NCI-H2171 treated with DMSO at 0.1 percent for 48 hours (cell line): Measurements from ENCODE around the gene GALNT7.
A peak's percentile ranks its signal among the peaks of the same experiment; 100 is the strongest.

ENCODE experiments used
- DNase-seq: peaks from one replicate; lab custom pipeline; 2025; lab: John Stamatoyannopoulos, UW

GALNT7 gene

GRCh38 chr4:173301518-173302201 is 133.0 kb downstream of the GALNT7 start:
- no peak for DNase-seq

GRCh38 chr4:173307778-173308177 is 139.2 kb downstream of the GALNT7 start:
- no peak for DNase-seq

DNA sequence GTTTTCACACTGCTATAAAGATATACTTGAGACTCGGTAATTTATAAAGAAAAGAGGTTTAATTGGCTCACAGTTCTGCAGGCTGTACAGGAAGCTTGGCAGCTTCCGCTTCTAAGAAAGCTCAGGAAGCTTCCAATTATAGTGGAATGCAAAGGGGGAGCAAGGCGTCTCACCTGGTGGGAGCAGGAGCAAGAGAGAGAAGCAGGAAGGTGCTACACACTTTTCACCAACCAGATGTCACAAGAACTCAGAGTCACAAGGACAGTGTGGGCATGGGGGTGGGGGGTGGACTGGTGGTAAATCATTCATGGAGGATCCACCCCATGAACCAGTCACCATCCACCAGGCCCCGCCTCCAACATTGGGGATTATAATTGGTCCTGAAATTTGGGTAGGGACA is 142.8 kb downstream of the GALNT7 start:
- DNase-seq, result no peak

DNA sequence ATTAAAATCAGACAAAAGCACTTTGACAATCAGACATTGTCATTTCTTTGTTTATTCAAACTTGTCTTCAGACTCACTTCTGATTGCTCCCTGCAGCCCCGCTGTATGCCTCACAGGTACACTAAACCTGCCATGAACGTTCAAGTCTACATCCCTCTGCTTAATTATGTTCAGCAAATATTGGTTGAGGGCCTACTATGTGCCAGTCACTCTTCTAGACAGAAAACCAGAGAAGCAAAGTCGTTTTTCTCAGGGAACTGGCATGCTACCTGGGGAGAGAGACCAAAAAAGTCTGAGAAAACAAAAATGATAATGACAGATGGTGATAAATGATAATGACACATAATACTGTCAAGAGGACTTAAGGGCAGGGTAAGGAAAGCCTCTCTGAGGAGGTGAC is 146.1 kb downstream of the GALNT7 start:
- DNase-seq, result no peak

DNA sequence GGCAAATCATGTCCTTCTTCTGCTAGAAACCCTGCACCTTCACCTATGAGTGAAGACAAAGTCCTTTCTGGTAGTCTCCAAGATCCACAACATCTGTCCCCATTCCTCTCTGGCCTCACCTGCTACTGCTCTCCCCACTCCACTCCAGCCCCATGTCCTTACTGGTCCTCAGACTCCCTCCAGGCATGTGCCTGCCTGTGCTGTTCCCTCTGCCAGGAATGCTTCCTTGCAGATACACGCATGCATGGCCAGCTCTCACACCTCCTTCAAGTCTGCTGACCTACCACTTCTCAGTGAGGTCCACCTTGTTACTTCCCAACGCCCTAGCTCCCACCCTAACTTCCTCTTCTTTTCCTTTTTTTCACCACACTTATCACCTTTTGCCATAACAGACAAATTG is 147.4 kb downstream of the GALNT7 start:
- DNase-seq, result no peak

- DNase-seq, result no peak
Observed at GRCh38 chr4:173317004-173317403, 148.4 kb downstream of the GALNT7 start.

DNA sequence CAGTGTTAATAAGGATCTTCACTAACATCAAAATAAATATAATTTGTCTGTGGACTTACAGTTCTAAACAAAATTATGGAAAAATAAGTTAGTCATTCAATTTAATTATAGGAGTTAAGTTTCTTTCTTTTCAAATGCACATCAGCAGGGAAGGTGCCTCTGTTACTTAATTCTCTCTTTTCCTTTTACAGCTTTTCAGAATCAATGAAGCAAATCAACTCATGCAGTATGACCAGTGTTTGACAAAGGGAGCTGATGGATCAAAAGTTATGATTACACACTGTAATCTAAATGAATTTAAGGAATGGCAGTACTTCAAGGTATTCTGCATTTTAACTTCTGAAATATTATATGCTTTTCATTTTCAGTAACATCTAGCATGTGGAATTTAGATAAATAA is 149.6 kb downstream of the GALNT7 start:
- DNase-seq, result no peak

DNA sequence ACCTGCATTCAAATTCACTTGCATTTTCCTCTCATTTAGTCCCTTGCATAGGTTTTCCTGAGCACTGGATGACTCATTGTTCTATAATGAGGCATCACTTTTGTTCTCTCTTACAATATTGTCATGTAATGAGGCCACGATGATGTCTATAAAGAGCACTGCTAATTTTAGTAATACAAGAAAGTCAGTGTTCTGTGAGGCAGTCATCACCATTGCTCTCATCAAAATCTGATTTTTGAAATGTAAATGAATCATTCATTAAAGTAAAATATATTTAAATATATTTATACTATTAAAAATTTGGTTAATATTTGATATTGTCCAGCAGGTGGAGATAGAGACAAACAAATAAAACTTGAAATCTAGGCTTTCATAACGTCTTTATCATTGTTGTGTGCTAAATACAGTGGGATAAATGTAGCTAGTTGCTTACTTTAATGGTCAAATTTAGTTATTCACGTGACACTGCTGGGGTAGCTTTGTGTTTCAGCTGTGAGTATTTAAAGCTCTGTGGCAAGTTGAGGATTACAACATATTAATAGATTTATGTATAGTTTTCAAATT is 150.1 kb downstream of the GALNT7 start:
- DNase-seq, result peak; percentile 46

DNA sequence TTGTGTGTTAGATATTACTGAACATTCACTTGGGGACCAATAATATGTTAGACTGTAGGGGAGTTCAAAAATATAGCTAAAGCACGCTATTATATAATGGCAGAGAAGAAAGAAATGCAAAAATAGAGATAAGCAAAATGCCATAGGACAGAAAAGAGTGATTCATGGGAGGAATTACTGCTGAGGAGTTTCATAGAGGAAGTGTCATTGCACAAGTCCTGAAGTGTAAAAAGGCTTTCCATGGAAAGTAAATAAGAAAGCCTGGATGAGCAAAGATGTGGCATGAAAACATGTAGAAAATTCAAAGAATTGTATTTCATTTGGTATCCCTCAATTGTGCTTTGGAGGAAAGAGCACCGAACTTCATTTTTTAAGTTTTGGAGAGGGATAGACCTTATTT is 151.1 kb downstream of the GALNT7 start:
- no peak for DNase-seq

- DNase-seq, result no peak
Observed at GRCh38 chr4:173325007-173325736, 156.6 kb downstream of the GALNT7 start.

GRCh38 chr4:173328236-173328901 is 159.8 kb downstream of the GALNT7 start:
- no peak for DNase-seq

DNA sequence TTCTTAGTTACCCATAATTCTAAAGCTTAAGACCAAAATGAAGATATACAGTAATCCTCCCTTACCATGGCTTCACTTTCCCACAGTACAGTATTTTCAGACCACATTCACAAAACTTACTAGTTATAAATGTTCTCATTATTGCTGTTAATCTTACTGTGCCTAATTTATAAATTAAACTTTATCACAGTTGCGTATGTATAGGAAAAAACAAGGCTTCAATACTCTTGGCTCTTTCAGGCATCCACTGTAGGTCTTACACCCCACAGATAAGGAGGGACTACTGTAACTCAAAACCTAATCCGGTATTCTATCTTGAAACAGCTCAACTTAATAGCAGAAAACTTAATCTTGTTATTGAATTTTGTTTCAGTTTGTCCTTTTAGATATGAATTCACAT is 162.0 kb downstream of the GALNT7 start:
- DNase-seq, result no peak

DNA sequence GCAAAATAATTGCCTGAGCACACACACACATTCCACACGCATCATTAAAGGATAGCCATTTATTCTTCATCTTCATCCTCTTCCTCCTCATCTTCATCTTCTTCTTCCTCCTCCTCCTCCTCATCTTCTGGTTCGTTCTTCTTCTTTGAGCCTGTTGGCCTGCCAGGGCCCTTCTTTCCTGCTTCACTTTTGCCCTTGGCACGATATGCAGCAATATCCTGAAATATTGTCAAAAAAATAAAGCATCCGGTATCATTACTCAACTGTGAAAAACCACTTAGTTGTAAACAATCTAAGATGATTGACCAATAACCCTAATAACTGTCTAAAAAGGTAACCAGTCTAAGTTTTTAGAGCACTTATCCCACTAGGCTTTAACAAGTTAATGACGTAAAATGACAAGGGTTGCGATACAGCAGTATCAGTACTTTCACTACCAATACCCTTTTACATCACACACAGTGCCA is 163.4 kb downstream of the GALNT7 start:
- no peak for DNase-seq

GRCh38 chr4:173332963-173333657 is 164.5 kb downstream of the GALNT7 start:
- DNase-seq, result no peak

DNA sequence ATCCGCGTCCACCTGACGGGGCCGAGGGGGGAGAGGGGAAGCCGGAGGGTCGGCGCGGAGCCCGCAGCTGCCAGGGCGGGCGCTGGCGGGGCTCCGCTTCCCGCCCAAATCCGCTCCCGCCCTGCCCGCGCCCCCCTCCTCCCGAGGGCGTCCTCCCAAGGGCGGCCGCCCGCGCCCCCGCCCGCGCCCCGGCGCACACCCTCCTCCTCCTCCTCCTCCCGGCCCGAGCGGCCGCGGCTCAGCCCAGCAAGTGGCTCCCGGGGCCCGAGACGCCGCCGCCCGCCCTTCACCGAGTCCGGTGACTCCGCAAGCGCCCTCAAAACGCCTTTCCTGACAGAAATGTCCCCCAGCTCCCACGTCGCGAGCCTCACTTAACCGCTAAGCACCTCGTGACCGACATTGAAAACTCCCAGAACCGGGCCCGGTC is 165.1 kb downstream of the GALNT7 start:
- DNase-seq, result peak; percentile 20

DNA sequence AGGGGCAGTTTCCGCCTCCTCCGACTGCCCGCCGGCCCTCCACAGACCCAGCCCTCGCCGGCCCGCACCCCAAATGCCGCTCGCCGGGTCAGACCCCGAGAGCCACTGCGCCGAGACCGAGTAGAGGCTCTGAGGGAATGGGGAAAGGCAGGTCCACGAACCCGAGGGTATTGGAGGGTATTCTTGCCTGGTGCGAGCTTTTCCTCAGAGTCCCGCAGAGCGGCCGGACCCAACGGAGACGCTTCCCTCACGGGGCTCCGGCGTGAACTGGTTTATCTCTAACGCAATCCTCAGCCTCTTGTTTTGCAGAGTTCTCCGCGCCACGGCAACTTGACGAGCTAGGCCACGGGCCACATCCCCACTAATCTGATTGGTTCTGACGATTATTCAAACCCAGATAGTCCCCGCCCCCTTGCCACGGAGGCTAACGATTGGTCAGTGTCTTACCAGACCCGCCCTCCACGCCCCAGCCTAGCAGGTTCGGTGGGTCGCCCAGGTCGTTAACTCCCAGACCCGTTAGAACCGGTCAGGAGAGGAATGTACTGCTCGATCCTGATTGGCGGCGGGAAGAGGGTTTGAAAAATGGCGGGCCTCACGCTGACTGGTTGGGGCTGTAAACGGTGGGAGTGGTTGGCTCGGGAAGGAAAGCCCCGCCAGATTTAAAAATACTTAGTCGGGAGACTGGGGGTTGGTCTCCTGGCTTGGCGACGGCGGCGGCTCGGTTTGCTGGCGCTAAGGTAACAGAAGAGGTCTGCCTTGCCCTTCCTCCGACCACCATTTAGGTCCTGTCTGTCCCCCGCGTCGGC is 165.7 kb downstream of the GALNT7 start, which contains the start of gene HMGB2:
HMGB2 (minus strand) TSS at position 274 of the 806 bp plus-strand sequence. CDS start 709 bp downstream, outside the sequence.
- peak; percentile 96 for DNase-seq

GRCh38 chr4:173334891-173335752 is 166.5 kb downstream of the GALNT7 start:
- peak; percentile 85 for DNase-seq

DNA sequence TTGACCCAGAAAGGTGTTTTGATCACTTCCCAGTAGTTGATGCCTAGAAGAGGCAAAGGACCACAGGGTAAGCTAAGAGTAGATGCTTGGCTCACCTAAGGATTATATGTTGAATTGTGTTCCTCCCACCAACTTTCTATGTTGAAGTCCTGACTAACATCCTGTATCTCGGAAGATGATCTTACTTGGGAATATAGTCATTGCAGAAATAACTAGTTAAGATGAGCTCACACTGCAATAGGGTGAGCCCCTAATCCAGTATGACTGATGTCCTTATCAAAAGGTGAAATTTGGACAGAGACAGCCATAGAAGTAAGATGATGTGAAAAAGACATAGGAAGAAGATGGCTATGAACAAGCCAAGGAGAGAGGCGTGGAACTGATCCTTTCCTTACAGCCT is 168.9 kb downstream of the GALNT7 start:
- no peak for DNase-seq

GRCh38 chr4:173343832-173344397 is 175.3 kb downstream of the GALNT7 start:
- no peak for DNase-seq

- no peak for DNase-seq
Observed at GRCh38 chr4:173345648-173346047, 177.0 kb downstream of the GALNT7 start.
